Measurements from ENCODE around the gene FTCD. TPM values are rescaled to one million over a fixed set of nuclear protein-coding genes. Genes with fewer than 3 reads are reported as not detected.

FTCD gene
- total and polyA plus RNA-seq, 10 of the 15 experiments (the other 5 are each of a cell fraction or from before 2014, with no cell fraction given) = 0.27 to 0.28 TPM; not detected in 8

GRCh38 chr21:46100906-46101305, 54.5 kb downstream of the FTCD start (continued):
- TF ChIP-seq SP1 (IDR thresholded peaks at IDR 0.05; ENCODE audit: low read depth, low read length) (no peak), CHD4 (IDR thresholded peaks at IDR 0.05) (no peak), PAX8 (IDR thresholded peaks at IDR 0.05) (no peak)

DNA sequence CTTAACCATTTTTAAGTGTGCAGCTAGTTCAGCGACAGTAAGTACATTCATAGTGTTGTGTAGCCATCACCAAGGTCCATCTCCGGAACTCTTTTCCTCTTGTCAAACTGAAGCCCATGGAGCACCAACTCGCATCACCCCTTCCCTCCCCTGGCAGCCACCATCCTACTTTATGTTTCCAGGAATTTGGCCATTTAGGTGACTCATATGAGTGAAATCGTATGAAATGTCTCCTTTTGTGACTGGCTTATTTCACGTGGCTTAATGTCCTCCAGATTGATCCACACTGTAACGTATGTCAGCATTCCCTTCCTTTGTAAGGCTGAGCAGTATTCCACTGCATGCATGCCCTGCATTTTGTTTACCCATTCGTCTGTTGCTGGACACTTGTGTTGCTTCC, 55.0 kb downstream of the FTCD start:
- ChIA-PET SMC1A (ENCODE audit: uncharacterized antibody, unreplicated experiment) (no interaction called here), CTCF (no interaction called here), POLR2A (no interaction called here), RAD21 (ENCODE audit: unreplicated experiment) (no interaction called here)
- Histone ChIP-seq H3K4me1 (ENCODE audit: control insufficient read depth, insufficient read depth, low read length) (no peaks in the 10 kb centered on the region), H3K9ac (ENCODE audit: control insufficient read depth, insufficient read depth, low read length) (no peak overlapping the region), H3K79me2 (ENCODE audit: control insufficient read depth, insufficient read depth, low read length) (no peaks in the 10 kb centered on the region), H3K36me3 (ENCODE audit: control insufficient read depth in 2 of 2, insufficient read depth in 2 of 2, low read length in 1 of 2) (no peaks in the 10 kb centered on the region), H3K27ac (ENCODE audit: control insufficient read depth, insufficient read depth) (no peak overlapping the region), H3K27me3 (replicated peaks in 1 of 2; ENCODE audit: control insufficient read depth in 2 of 2, insufficient read depth in 2 of 2, low read length in 1 of 2) (no peaks in the 10 kb centered on the region), H2AFZ (ENCODE audit: control insufficient read depth, low read depth, low read length) (no peak overlapping the region), H3K4me3 (no peak overlapping the region), H4K20me1 (ENCODE audit: control insufficient read depth, insufficient read depth) (no peaks in the 10 kb centered on the region), H3K4me2 (ENCODE audit: control insufficient read depth, insufficient read depth) (no peak overlapping the region), H3K9me3 (replicated peaks; ENCODE audit: control insufficient read depth, insufficient read depth, low read length) (no peaks in the 10 kb centered on the region; the same call in 2 of the 3 replicates)
- no peak for TF ChIP-seq ZNF592 (IDR thresholded peaks at IDR 0.05)
- TF ChIP-seq NRF1 (conservative IDR thresholded peaks at IDR 0.05; ENCODE audit: low read depth, low read length) = no peak
- no peak for TF ChIP-seq PBX3 (IDR thresholded peaks at IDR 0.05; ENCODE audit: insufficient replicate concordance, low read depth, low read length)
- no peak for TF ChIP-seq RAD51 (IDR thresholded peaks at IDR 0.05)
- TF ChIP-seq SMC3 (IDR thresholded peaks at IDR 0.05; ENCODE audit: borderline replicate concordance, low read length) = no peak
- TF ChIP-seq SREBF2 (IDR thresholded peaks at IDR 0.05; ENCODE audit: low read length) = no peak
- no peak for TF ChIP-seq HSF1 (IDR thresholded peaks at IDR 0.05; ENCODE audit: low read depth, low read length)
- no peak for TF ChIP-seq ZNF622 (IDR thresholded peaks at IDR 0.05)
- TF ChIP-seq ASH2L (IDR thresholded peaks at IDR 0.05; ENCODE audit: borderline replicate concordance, low read depth) = no peak
- TF ChIP-seq ZNF217 (IDR thresholded peaks at IDR 0.05) = no peak
- in situ Hi-C loops (cut with MboI) (no loop called here), intact Hi-C loops (cut with micrococcal nuclease; ENCODE audit: unreplicated experiment) (no loop called here)
- ATAC-seq (no peak), DNase-seq (ENCODE audit: low read depth, low spot score) (no peak), FAIRE-seq (no peak)
- 34% methylated on average over 7 of the region's 7 CpGs for WGBS (ENCODE audit: insufficient coverage, insufficient replicate concordance, low lambda C conversion rate, missing lambda C conversion rate)
- BruUV-seq (replicated peaks) = no TSS peak

Data from GM12878 (cell line).